ENCODE data around the gene KPNB1.

- TF ChIP-seq CTCF (conservative IDR thresholded peaks at IDR 0.05; ENCODE audit: low read length) (no peak), EZH2phosphoT487 (IDR thresholded peaks at IDR 0.05; ENCODE audit: borderline replicate concordance, low read depth, low read length) (no peak)
These were observed 34.3 kb downstream of the KPNB1 start for GRCh38 chr17:47684025-47684424.
